ENCODE data around the gene CENPX.
"Not testable (repeated sequence)": the region's sequence is repeated elsewhere in the genome, so short reads cannot be mapped to it uniquely, and the experiment has no call there.

Gene CENPX

GRCh38 chr17:81998691-81999438, 23.8 kb downstream of the CENPX start:
- no peak for DNase-seq (ENCODE audit: low read depth)

GRCh38 chr17:81998212-81998611, 24.5 kb downstream of the CENPX start:
- DNase-seq (ENCODE audit: low read depth) = no peak

- DNase-seq (ENCODE audit: low read depth) = no peak
These were observed 25.8 kb downstream of the CENPX start for GRCh38 chr17:81996757-81997441.

GRCh38 chr17:81996232-81996756, 26.4 kb downstream of the CENPX start:
- DNase-seq (ENCODE audit: low read depth) = no peak

- no peak for DNase-seq (ENCODE audit: low read depth)
These were observed 27.0 kb downstream of the CENPX start for GRCh38 chr17:81995463-81996231.

- DNase-seq (ENCODE audit: low read depth) = no peak
These were observed 27.9 kb downstream of the CENPX start for GRCh38 chr17:81994593-81995462.

- DNase-seq (ENCODE audit: low read depth) = no peak
These were observed 28.7 kb downstream of the CENPX start for GRCh38 chr17:81993729-81994592.

GRCh38 chr17:81992306-81993102, 30.2 kb downstream of the CENPX start:
- no peak for DNase-seq (ENCODE audit: low read depth)

- no peak for DNase-seq (ENCODE audit: low read depth)
These were observed 30.9 kb downstream of the CENPX start for GRCh38 chr17:81991684-81992305.

- DNase-seq (ENCODE audit: low read depth) = no peak
These were observed 31.6 kb downstream of the CENPX start for GRCh38 chr17:81990836-81991683.

GRCh38 chr17:81987161-81987770, 35.4 kb downstream of the CENPX start:
- DNase-seq (ENCODE audit: low read depth) = no peak

GRCh38 chr17:81986606-81987005, 36.1 kb downstream of the CENPX start:
- DNase-seq (ENCODE audit: low read depth) = no peak

GRCh38 chr17:81984773-81985410, 37.8 kb downstream of the CENPX start:
- no peak for DNase-seq (ENCODE audit: low read depth)

- DNase-seq (ENCODE audit: low read depth) = no peak
These were observed 38.9 kb downstream of the CENPX start for GRCh38 chr17:81983639-81984373.

GRCh38 chr17:81983011-81983638, 39.6 kb downstream of the CENPX start:
- no peak for DNase-seq (ENCODE audit: low read depth)

GRCh38 chr17:81981511-81981910, 41.2 kb downstream of the CENPX start:
- not testable (repeated sequence) for DNase-seq (ENCODE audit: low read depth)
